ENCODE data around the gene MCM9. TPM values are rescaled to one million over a fixed set of nuclear protein-coding genes. Genes with fewer than 3 reads are reported as not detected.

The MCM9 gene
- total RNA-seq, 2 donors from 2014 or later = 13.6 to 24.8 TPM

DNA sequence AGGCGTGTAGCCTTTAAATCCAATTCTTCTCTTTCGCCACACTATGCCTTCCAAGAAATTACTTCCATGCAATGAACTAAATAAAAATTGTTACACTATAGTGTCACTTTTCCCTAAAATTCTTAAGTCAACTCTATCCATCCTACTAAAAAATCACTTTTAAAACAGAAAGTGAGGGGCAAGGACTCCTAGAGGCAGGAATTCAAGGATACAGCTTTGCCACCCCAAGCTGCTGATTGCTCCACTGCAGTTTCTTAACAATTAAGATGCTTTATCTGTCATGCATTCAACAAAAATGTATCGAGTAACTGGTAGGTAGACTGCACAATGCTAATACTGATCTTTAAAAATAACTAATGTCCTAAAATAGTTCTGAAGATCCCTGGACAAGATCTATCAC, 4.3 kb downstream of the MCM9 start:
- H3K9me3 ChIP-seq = no peaks in the 10 kb centered on the region
- H3K27ac ChIP-seq = no peak overlapping the region
- intact Hi-C loops (cut with DNase I) = no loop called here
- no peak for DNase-seq (ENCODE audit: low spot score)
- no peaks in the 10 kb centered on the region for H3K4me1 ChIP-seq (replicated peaks)
- H3K36me3 ChIP-seq = no peaks in the 10 kb centered on the region
- H3K27me3 ChIP-seq (replicated peaks; ENCODE audit: insufficient read depth) = no peaks in the 10 kb centered on the region
- 88% methylated on average over 3 of the region's 3 CpGs for WGBS
- no peak overlapping the region for H3K4me3 ChIP-seq
- TF ChIP-seq POLR2AphosphoS5 (IDR thresholded peaks at IDR 0.05) (no peak), POLR2A (IDR thresholded peaks at IDR 0.05) (no peak)
- TF ChIP-seq, protein P1, sequence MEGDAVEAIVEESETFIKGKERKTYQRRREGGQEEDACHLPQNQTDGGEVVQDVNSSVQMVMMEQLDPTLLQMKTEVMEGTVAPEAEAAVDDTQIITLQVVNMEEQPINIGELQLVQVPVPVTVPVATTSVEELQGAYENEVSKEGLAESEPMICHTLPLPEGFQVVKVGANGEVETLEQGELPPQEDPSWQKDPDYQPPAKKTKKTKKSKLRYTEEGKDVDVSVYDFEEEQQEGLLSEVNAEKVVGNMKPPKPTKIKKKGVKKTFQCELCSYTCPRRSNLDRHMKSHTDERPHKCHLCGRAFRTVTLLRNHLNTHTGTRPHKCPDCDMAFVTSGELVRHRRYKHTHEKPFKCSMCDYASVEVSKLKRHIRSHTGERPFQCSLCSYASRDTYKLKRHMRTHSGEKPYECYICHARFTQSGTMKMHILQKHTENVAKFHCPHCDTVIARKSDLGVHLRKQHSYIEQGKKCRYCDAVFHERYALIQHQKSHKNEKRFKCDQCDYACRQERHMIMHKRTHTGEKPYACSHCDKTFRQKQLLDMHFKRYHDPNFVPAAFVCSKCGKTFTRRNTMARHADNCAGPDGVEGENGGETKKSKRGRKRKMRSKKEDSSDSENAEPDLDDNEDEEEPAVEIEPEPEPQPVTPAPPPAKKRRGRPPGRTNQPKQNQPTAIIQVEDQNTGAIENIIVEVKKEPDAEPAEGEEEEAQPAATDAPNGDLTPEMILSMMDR (IDR thresholded peaks at IDR 0.05) = no peak

DNA sequence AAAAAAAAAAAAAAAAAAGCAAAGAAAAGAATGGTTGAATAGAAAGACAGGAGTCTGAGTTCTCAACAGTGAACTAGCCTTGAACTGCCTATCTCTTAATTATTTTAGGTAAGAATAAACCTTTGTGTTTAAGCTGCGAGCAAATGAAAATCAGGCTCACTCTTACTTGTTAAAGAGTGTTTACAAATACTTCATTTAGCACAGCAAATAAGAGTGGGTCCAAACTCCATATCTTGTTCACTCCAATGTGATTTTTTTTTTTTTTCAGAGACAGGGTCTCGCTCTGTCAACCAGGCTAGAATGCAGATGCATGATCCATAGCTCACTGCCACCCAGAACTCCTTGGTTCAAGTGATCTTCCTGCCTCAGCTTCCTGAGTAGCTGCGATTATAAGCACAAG, 11.9 kb downstream of the MCM9 start:
- TF ChIP-seq, protein P1 (IDR thresholded peaks at IDR 0.05) = no peak
- TF ChIP-seq POLR2AphosphoS5 (IDR thresholded peaks at IDR 0.05) (no peak), POLR2A (IDR thresholded peaks at IDR 0.05) (no peak)
- intact Hi-C loops (cut with DNase I) = no loop called here
- Histone ChIP-seq H3K4me1 (replicated peaks) (no peaks in the 10 kb centered on the region), H3K27me3 (replicated peaks; ENCODE audit: insufficient read depth) (no peaks in the 10 kb centered on the region), H3K4me3 (no peak overlapping the region), H3K9me3 (no peaks in the 10 kb centered on the region), H3K36me3 (no peaks in the 10 kb centered on the region), H3K27ac (no peak overlapping the region)
- 93% methylated on average over 3 of the region's 3 CpGs for WGBS
- no peak for DNase-seq (ENCODE audit: low spot score)

DNA sequence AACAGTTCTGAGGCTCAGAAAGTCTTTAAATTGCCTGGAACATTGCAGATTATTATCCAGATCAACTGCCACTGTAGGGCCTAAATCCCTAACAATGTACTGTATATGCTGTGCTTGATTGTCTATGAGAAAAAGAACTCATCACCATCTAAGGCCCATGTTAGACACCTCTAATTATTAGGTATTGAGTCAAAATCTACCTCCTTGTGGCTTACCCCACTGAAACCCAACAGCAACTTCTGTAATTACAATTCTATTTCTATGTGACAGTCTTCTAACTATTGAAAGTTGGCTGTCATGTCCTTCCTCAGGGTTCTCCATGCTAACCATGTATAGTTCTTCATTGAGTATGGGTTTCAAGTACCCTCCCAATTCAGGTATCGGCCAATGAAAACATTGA, 13.9 kb downstream of the MCM9 start:
- Histone ChIP-seq H3K27ac (no peak overlapping the region), H3K27me3 (replicated peaks; ENCODE audit: insufficient read depth) (no peaks in the 10 kb centered on the region), H3K9me3 (no peaks in the 10 kb centered on the region), H3K36me3 (no peaks in the 10 kb centered on the region), H3K4me3 (no peak overlapping the region), H3K4me1 (replicated peaks) (no peaks in the 10 kb centered on the region)
- intact Hi-C loops (cut with DNase I) = no loop called here
- 100% methylated on average over 1 of the region's 1 CpG for WGBS
- TF ChIP-seq POLR2AphosphoS5 (IDR thresholded peaks at IDR 0.05) = no peak
- TF ChIP-seq, protein P1 (IDR thresholded peaks at IDR 0.05) = no peak
- TF ChIP-seq POLR2A (IDR thresholded peaks at IDR 0.05) = no peak
- no peak for DNase-seq (ENCODE audit: low spot score)

DNA sequence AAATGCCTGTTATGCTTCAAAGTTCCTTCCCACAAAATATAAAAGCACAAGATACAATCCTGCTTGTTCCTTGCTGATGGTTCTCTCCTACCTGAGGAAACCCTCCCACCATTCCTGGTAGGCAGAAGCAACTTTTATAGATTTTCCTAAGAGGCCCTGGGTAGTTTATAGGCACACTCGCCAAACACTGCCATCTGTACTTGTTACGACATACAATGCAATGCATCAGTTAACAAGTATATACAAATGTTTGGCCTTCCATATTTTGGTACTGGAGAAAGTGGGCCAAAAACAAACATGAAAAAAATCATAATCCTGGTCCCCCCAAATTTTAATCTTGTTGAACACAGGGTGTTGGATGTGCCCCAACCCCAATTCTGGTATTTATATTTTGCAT, 16.6 kb downstream of the MCM9 start:
- Histone ChIP-seq H3K4me3 (no peak overlapping the region), H3K36me3 (no peaks in the 10 kb centered on the region), H3K27me3 (replicated peaks; ENCODE audit: insufficient read depth) (no peaks in the 10 kb centered on the region), H3K9me3 (no peaks in the 10 kb centered on the region), H3K27ac (no peak overlapping the region), H3K4me1 (replicated peaks) (no peaks in the 10 kb centered on the region)
- WGBS = 54% methylated on average over 2 of the region's 2 CpGs
- TF ChIP-seq POLR2AphosphoS5 (IDR thresholded peaks at IDR 0.05) = no peak
- TF ChIP-seq, protein P1 (IDR thresholded peaks at IDR 0.05) = no peak
- TF ChIP-seq POLR2A (IDR thresholded peaks at IDR 0.05) = no peak
- no peak for DNase-seq (ENCODE audit: low spot score)
- intact Hi-C loops (cut with DNase I) = no loop called here

DNA sequence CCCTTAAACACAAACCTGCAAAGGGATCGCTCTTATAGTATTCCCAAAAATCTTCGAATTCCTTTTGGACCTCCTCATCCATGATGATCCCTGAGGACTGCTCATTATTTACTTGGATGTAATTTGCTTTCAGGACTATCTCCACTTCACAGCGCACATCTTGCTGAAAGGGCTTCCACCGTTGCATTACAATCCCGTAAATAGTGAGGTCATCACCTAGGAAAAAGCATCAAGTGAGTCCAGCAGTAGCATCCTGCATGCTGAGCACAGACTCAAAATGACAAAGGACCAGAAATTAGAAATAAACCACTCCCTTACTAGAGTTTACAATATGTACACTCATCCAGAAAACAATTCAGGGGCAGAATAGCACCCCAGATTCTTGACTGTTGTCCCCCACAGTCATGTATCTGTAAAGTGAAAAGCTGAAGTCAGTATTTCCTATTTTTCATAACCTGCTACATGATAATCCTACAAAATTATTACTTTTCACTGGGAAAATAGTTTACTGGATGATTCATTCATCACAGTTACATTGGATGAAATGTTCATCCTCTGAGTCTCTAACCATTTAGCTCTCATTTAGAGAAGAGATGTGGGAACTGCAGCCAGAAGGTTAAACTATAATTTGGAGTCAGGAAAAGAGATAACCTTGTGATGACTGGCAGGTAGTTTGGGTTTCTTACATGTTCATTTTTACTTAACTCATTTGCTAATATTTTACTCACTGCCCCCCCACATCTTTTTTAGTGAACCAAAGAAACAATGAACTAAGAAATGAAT, 17.2 kb downstream of the MCM9 start:
- no peaks in the 10 kb centered on the region for H3K27me3 ChIP-seq (replicated peaks; ENCODE audit: insufficient read depth)
- TF ChIP-seq, protein P1 (IDR thresholded peaks at IDR 0.05) = no peak
- 90% methylated on average over 5 of the region's 5 CpGs for WGBS
- no peaks in the 10 kb centered on the region for H3K9me3 ChIP-seq
- H3K4me1 ChIP-seq (replicated peaks) = no peaks in the 10 kb centered on the region
- no peak overlapping the region for H3K27ac ChIP-seq
- intact Hi-C loops (cut with DNase I) = no loop called here
- H3K4me3 ChIP-seq = no peak overlapping the region
- H3K36me3 ChIP-seq = no peaks in the 10 kb centered on the region
- DNase-seq (ENCODE audit: low spot score) = no peak
